8988T (cell line): Measurements from ENCODE around the gene RAMACL.
"Not testable (repeated sequence)": the region's sequence is repeated elsewhere in the genome, so short reads cannot be mapped to it uniquely, and the experiment has no call there.

Source experiments
- DNase-seq: peaks from one replicate; pipeline ENCODE4 v3.0.0; 2011

The RAMACL gene

GRCh38 chr6:166553563-166554271 lies 32.8 kb downstream of the RAMACL start:
- DNase-seq, result no peak

GRCh38 chr6:166552600-166552999 lies 33.9 kb downstream of the RAMACL start:
- no peak for DNase-seq

GRCh38 chr6:166551754-166552495 lies 34.6 kb downstream of the RAMACL start:
- DNase-seq, result no peak

GRCh38 chr6:166546653-166547052 lies 39.8 kb downstream of the RAMACL start:
- no peak for DNase-seq

GRCh38 chr6:166545156-166546034 lies 41.1 kb downstream of the RAMACL start:
- no peak for DNase-seq

GRCh38 chr6:166544296-166544605 lies 42.2 kb downstream of the RAMACL start:
- no peak for DNase-seq

- no peak for DNase-seq
Measured at GRCh38 chr6:166543603-166544295, 42.7 kb downstream of the RAMACL start.

GRCh38 chr6:166542580-166542912 lies 43.9 kb downstream of the RAMACL start:
- DNase-seq, result peak; percentile 49

GRCh38 chr6:166541876-166542579 lies 44.5 kb downstream of the RAMACL start:
- no peak for DNase-seq

- DNase-seq, result no peak
Measured at GRCh38 chr6:166541366-166541765, 45.1 kb downstream of the RAMACL start.

- no peak for DNase-seq
Measured at GRCh38 chr6:166540631-166541331, 45.7 kb downstream of the RAMACL start.

- no peak for DNase-seq
Measured at GRCh38 chr6:166539543-166539942, 46.9 kb downstream of the RAMACL start.

GRCh38 chr6:166539011-166539385 lies 47.5 kb downstream of the RAMACL start:
- not testable (repeated sequence) for DNase-seq

GRCh38 chr6:166538297-166539010 lies 48.0 kb downstream of the RAMACL start:
- no peak for DNase-seq

- no peak for DNase-seq
Measured at GRCh38 chr6:166534658-166535406, 51.6 kb downstream of the RAMACL start.

- no peak for DNase-seq
Measured at GRCh38 chr6:166533205-166533824, 53.2 kb downstream of the RAMACL start.
